ENCODE data around the gene LRRC70.
"Not testable (repeated sequence)": the region's sequence is repeated elsewhere in the genome, so short reads cannot be mapped to it uniquely, and the experiment has no call there.

The LRRC70 gene

DNA sequence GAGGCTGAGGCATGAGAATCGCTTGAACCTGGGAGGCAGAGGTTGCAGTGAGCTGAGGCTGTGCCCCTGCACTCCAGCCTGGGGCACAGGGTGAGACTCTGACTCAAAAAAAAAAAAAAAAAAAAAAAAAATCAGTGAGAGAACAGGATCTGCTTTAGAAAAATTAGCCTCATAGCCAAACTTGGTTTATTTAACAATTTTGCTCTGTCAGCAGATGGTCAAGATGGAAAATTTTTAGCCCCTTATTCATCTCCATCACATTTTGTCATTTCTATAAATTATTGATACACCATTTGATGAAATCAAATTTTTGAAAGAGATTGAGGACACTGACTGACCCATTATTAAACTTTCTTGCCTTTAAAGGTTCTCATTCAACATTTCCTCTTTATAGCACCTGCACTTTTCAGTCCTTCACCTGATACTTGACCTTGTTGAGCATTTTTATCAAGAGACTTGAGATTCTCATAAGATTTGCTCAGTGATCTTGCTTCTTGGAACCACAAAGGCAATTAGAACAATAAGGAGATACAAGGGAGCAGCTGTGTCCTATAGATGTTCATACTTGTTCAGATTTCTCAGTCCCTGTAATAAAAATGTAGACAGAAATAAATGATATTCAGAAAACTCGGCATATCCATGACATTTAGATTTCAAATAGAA is 38.1 kb downstream of the LRRC70 start:
- TF ChIP-seq, protein P1, sequence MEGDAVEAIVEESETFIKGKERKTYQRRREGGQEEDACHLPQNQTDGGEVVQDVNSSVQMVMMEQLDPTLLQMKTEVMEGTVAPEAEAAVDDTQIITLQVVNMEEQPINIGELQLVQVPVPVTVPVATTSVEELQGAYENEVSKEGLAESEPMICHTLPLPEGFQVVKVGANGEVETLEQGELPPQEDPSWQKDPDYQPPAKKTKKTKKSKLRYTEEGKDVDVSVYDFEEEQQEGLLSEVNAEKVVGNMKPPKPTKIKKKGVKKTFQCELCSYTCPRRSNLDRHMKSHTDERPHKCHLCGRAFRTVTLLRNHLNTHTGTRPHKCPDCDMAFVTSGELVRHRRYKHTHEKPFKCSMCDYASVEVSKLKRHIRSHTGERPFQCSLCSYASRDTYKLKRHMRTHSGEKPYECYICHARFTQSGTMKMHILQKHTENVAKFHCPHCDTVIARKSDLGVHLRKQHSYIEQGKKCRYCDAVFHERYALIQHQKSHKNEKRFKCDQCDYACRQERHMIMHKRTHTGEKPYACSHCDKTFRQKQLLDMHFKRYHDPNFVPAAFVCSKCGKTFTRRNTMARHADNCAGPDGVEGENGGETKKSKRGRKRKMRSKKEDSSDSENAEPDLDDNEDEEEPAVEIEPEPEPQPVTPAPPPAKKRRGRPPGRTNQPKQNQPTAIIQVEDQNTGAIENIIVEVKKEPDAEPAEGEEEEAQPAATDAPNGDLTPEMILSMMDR (conservative IDR thresholded peaks at IDR 0.05; ENCODE audit: low read length) = no peak
- H3K4me3 ChIP-seq (ENCODE audit: low read length) = no peak overlapping the region
- DNase-seq (ENCODE audit: low read depth) = no peak

GRCh38 chr5:62617943-62618342 is 39.3 kb downstream of the LRRC70 start:
- no peak overlapping the region for H3K4me3 ChIP-seq (ENCODE audit: low read length)
- DNase-seq (ENCODE audit: low read depth) = no peak
- TF ChIP-seq, protein P1 (conservative IDR thresholded peaks at IDR 0.05; ENCODE audit: low read length) = no peak

DNA sequence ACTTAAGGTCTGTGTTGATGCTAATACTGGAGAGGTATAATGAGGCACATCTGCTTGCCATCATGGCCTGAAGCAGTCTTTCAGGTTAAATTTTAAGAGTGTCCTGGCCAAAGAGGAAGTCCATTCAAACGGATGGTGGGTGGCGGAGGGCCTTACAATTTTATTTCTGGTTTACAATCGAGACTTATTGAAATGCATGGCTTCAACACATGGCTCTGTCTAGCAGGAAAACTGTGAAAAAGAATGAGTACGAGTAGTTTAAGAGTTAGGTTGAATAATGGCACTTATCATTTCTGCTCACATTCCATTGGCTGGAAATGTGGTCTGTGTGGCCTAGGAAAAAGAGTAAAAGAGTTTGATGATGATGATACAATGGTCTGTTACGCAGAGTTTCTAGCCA is 42.1 kb downstream of the LRRC70 start:
- TF ChIP-seq, protein P1 (conservative IDR thresholded peaks at IDR 0.05; ENCODE audit: low read length) = no peak
- H3K4me3 ChIP-seq (ENCODE audit: low read length) = no peak overlapping the region
- no peak for DNase-seq (ENCODE audit: low read depth)

GRCh38 chr5:62621280-62621679 is 42.7 kb downstream of the LRRC70 start:
- H3K4me3 ChIP-seq (ENCODE audit: low read length) = no peak overlapping the region
- TF ChIP-seq, protein P1 (conservative IDR thresholded peaks at IDR 0.05; ENCODE audit: low read length) = no peak
- no peak for DNase-seq (ENCODE audit: low read depth)

DNA sequence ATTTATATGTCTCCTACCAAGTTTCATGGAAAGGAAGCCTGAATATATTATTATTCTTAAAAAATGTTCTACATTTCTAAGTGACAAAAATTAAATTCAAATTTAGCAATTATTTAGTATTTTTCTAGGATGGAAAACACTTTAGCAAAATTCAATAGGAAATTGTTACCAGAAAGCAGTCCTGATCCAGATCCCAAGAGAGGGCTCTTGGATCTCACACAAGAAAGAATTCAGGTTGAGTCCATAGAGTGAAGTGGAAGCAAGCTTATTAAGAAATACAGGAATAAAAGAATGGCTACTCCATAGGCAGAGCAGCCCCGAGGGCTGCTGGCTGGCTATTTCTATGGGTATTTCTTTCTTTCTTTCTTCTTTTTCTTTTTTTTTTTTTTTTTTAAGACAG is 44.7 kb downstream of the LRRC70 start:
- no peak for DNase-seq (ENCODE audit: low read depth)
- TF ChIP-seq, protein P1 (conservative IDR thresholded peaks at IDR 0.05; ENCODE audit: low read length) = no peak
- no peak overlapping the region for H3K4me3 ChIP-seq (ENCODE audit: low read length)

DNA sequence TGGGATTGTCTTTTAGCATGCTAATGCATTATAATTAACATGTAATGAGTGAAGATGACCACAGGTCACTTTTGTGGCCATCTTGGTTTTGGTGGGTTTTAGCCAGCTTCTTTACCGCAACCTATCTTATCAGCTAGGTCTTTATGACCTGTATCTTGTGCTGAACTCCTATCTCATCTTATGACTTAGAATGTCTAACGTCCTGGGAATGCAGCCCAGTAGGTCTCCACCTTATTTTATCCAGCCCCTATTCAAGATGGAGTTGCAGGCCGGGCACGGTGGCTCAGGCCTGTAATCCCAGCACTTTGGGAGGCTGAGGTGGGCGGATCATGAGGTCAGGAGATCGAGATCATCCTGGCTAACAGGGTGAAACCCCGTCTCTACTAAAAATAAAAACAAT is 45.8 kb downstream of the LRRC70 start:
- not testable (repeated sequence) for H3K4me3 ChIP-seq (ENCODE audit: low read length); DNase-seq (ENCODE audit: low read depth)

DNA sequence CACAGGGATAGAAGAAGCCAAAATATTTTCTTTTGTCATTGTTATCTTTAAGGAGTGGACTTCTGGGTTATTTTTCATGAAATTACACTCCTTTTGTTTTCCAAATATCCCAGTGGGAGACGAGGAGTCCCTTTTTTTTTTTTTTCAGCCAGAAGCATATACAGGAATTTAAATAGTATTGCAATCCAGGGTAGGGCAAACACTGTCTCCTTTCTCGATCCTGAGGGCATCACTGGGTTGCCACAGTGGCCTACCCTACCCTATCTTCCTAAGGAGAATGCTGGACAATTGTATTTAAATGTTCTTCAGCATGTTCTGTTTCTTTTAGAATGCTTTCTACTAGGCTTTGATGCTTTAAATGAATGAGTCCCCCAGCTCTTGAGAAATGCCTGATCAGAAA is 47.9 kb downstream of the LRRC70 start:
- H3K4me3 ChIP-seq (ENCODE audit: low read length) = no peak overlapping the region
- TF ChIP-seq, protein P1 (conservative IDR thresholded peaks at IDR 0.05; ENCODE audit: low read length) = no peak
- DNase-seq (ENCODE audit: low read depth) = no peak

GRCh38 chr5:62627121-62627520 is 48.5 kb downstream of the LRRC70 start:
- H3K4me3 ChIP-seq (ENCODE audit: low read length) = no peak overlapping the region
- no peak for DNase-seq (ENCODE audit: low read depth)
- TF ChIP-seq, protein P1 (conservative IDR thresholded peaks at IDR 0.05; ENCODE audit: low read length) = no peak
